HTR-8/SVneo (cell line): ENCODE data around the gene WDR33.
A peak's percentile ranks its signal among the peaks of the same experiment; 100 is the strongest.

Experiments used
- DNase-seq: peaks from one replicate; pipeline ENCODE4 v3.0.0; 2011; ENCODE audit warnings: low spot score, mixed read lengths; ENCODE audit not compliant: insufficient read length
- FAIRE-seq: peaks from 2 replicates; lab custom pipeline; 2011; peaks lifted over from hg19 to GRCh38; lab: Jason Lieb, UNC

Gene WDR33

DNA sequence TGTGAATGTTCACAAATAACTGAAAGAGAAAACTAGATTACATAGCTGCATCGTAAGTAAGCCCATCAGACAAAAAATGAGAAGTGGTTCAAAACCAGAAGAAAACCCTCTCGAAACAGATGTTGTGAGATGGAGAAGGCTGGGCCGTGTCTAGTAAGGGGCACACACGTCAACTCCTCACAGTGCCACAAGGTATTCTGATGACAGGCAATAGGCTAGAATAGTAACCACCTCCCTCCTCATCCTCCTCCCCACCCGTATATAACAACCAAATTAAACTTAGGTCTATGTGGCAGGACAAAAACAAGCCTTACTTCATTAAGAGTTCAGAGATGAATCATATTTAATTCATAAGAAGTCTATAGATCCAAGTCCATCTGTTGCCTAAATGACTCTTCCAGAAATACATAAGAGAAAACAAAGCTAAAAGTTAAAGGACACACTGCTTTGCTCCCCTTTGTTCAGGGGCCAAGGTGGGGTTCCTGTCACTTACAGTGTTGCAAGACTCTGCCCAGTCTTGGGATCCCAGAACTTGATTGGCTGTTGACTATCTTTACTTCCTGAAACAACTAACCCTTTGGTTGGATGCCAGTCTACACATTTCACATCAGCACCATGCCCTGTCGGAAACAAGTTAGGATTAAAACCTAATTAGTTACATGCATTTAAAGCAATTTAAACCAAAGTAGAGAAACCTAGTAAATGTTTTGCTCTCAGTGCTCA, 84.7 kb downstream of the WDR33 start:
- FAIRE-seq (peak; percentile 31), DNase-seq (no peak)

DNA sequence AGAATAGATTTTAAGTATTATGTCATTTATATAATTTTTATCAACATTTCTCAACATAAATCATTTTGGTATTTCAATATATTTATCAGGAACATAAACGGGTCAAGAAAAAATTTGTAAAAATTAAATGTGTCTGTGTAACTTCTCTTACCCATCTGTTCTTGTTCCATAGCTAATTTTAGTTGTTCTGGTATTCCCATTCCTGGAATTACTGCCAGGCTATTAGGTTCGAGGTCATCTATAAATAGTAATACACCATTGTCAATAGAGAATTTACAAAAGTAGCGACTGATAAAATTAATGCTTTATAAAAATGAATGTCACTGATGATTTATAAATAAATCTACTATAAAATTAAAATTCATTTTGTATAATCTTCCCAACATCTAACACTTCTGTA, 88.2 kb downstream of the WDR33 start:
- no peak for FAIRE-seq
- no peak for DNase-seq

DNA sequence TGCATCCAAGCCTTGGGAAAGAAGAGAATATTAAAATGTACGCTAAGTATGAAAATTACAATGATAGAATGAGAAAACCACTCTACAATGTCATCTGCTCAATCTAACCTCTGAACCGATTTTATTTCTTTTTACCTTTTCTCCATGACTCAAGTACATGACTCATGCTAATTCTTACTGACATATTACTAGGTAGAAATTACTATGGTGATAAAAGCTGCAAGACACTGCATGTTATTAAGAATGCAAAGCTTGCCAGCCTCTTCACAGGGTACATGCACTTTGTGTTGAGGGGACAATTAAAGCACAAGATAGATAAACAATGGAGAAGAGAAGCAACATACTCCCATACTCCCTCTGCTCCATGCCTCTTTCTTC, 89.0 kb downstream of the WDR33 start:
- FAIRE-seq = peak; percentile 33
- DNase-seq = no peak

DNA sequence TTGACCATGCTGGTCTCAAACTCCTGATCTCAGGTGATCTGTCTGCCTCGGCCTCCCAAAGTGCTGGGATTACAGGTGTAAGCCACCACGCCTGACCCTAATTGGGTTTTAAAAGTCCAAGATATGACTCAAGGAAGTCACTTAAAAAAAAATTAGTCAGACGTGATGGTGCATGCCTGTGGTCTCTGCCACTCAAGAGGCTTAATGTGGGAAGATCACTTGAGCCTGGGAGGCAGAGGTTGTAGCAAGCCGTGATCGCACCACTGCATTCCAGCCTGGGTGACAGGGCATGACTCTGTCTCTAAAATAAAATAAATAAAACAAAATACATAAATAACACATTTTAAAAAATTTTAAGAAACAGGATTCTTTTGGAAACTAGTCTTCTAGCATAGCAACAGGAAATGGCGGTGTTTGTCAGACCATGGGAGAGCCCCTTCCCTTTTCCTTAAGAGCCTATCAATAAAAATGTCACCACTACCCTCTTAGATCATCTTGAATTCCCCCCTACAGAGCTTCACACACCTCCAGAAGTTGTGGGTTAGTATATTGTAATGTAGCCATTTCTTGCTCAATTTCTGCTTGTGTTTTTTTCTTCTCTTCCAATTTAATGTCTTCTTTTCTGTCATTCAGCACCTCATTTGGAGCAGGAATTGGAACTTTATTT, 89.5 kb downstream of the WDR33 start:
- FAIRE-seq = no peak
- DNase-seq = no peak

DNA sequence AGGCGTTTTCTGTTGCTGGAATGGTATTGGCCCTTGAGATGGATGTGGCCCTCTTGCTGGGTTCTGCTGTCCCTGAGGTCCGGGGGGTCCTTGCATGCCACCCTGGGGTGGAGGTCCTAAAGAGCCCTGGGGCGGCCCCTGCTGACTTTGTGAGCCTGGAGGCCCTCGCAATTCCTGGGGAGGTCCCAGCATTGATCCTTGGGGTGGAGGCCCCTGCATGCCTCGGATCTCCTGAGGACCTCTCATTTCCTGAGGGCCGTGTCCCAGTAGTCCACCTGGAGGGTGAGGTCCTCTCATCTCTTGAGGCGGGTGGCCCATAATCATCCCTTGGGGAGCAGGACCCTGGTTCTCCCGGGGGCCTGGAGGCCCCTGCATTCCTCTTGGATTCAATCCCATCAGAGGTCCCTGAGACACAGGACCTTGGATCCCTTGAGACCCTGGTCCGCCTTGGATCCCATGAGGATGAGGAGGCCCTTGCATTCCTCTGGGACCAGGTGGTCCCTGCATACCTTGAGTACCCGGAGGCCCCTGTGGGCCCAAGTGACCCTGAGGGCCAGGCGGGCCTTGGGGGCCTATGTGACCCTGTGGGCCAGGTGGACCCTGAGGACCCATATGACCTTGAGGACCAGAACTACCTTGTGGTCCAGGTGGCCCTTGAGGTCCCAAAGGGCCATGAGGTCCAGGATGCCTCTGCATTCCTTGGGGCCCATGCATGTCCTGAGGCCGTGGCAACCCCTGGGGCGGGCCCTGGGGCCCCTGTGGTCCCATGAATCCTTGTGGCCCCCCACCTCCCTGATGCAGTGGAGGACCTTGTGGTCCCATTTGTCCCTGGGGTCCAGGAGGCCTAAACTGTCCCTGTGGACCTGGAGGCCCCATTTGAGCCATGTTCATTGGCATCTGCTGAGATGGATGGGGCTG, 91.4 kb downstream of the WDR33 start:
- no peak for FAIRE-seq
- no peak for DNase-seq

DNA sequence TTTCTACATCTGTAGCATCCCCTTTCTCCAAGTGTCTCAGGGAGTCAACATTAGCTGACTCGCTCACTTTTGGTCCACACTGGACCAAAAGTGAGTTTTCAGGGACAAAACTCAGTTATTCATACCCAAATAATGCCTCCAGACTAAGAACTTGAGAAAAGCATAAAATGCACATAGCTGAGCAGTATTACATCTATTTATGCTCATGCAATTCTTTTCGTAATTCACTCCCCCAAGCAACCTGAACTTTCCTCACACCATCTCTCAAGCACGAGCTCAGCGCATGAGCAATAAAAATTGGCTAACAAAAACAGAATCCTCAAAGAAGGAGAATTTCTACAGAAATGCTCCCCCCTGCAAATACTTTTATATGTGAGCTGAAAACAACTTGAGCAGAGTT, 92.7 kb downstream of the WDR33 start:
- DNase-seq (no peak), FAIRE-seq (no peak)

DNA sequence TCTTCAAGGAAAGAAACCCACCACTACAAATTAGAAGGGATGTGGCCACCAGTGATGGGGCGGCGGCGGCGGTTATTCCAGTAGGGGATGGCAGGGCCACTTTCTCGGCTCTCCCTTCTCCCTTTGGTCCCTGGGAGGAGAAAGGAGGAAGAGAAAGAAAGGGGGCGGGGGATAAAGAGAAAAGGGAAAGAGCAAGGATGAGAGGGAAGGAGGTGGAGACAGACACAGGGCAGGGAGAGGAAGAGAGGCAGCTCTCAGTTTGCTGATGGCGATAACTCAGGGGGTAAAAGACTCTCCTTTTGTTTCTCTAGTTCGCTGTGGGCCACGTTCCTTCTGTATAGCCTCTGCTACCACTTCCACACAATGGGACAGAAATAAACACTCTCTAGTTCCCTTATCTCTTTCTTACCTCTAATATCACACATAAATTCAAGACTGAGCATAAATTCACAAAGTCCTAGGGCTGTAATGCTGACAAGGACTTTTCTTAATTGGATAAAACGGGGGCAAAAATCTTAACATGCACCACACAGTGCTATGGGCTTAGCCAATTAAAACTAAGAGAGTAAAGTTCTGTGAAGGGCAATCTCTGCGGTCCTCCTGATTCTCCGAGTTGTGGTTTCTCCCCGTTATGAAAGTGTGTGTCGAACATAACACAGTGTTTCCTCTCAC, 95.1 kb downstream of the WDR33 start:
- FAIRE-seq = no peak
- DNase-seq = no peak

DNA sequence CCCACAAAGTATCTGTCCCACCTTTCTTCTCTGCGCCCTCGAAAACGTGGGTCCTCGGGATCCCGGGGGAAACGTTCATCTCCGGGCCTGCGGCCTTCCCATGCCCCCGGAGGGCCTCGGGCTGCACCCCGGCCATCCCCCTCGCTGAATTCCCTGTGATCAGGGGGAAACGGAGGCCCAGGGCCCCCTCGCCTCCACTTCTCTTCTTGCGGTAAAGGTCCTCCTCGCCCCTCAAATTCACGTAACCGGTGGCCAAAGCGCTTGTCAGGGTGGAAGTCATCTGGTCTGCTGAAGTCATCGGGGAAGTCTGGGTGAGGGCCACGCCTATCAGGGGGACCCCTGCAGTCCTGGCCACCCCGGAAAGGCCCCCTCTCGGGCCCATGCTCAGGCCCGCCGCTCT, 97.4 kb downstream of the WDR33 start:
- FAIRE-seq (no peak), DNase-seq (no peak)

DNA sequence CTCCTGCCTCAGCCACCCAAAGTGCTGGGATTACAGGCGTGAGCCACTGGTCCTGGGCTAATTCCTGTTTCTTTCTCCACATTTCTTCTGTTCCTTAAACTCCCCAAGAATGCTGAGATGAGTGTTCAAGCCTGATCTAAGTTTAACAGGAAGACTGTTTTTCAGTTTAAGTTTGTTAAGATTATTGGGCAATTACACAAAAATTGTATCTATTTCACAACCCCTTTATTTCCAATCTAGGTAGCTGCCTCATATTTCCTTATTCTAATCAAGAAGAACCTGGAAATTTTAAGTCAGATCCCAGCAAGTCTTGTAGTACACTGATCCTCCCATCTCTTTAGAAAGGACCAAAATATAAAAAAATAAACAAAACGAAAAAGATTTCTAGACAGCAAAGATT, 98.0 kb downstream of the WDR33 start:
- DNase-seq = no peak
- no peak for FAIRE-seq

DNA sequence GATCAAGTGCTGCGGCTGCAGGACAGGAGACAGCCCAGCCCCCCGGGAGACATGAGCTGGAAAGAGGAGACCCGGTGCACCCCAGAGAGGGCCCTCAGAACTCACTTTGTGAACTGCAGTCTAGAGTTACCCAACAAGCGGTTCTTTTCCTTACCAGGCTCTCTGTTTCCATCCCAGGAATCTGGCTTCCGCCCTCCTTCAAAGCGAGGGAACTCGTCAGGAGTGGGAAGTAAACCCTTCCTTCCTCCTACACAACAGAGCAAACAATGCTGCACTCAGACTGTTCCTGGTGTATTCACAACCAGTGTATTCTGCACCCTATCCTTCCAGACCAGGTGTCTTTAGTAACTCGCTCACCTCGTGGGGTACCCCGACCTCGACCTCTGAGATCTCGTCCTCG, 101.6 kb downstream of the WDR33 start:
- no peak for FAIRE-seq
- DNase-seq = no peak

DNA sequence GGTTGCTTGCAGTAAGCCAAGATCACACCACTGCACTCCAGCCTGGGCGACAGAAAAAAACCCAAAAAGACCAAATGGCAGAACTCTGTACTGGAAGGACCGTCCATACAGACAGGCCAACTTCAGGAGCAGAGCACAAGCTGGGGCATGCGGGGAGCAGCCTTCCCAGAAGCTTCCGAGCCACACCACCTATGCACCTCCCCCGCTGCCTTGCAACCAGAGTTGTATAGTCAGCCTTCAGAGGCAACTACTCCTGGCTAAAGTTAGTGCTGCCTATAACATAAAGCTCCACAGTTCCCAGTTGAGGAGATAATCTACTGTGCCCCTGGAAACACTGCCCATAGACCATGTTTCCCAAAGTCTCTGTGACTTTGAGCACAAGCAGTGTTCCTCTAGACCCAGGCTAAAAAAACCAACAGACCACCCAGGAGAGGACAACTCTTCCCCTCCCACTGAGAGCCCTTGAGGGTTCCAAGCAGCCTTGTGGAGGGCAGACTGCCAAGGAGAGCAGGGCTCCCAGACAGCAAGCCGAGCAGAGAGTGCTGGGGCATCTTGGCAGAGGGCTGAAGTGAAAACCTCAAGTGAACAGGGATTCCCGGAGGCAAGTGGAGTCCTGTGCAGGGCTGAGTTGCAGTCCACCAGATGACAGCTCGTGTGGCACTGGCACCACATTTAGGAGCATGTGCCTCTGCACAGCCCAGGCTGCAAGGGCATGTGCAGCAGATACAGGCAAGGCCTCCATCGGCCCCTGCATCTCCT, 102.9 kb downstream of the WDR33 start:
- DNase-seq (no peak), FAIRE-seq (no peak)

DNA sequence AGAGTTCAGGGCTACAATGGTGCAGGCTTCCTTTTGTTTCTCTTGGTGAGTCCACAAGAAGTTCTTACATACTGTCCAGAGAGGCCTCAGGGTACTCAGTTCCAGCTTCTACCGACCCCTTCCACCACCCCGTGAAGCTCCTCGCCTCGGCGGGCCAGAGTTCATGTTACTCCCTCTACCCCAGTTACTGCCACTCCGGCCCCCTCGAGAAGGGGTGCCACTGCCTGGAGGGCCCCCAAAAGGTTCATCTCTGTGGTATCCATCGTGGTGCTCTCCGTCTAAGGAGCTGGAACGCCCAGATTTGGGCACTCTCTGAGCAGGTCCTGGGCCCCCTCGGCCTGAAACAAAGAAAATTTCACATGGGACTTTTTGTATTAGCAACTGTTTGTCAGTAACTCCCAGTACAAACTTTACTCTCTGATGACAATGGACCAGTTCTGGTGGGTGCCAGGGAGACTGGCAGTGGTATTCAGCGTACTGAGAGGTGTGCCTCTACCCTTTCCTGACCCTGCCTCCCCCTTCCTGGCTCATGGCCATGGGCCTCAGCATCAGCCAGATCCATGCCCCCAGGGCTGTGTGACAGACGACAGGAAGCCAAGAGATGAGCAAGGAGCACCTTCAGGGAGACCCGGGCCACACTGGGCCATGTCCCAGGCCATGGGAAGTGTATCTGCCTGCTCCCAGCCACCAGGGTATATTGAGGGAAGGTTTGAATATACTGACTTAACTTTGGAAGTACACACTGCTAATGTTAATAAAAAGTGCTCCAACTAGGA, 104.6 kb downstream of the WDR33 start:
- DNase-seq (no peak), FAIRE-seq (no peak)

DNA sequence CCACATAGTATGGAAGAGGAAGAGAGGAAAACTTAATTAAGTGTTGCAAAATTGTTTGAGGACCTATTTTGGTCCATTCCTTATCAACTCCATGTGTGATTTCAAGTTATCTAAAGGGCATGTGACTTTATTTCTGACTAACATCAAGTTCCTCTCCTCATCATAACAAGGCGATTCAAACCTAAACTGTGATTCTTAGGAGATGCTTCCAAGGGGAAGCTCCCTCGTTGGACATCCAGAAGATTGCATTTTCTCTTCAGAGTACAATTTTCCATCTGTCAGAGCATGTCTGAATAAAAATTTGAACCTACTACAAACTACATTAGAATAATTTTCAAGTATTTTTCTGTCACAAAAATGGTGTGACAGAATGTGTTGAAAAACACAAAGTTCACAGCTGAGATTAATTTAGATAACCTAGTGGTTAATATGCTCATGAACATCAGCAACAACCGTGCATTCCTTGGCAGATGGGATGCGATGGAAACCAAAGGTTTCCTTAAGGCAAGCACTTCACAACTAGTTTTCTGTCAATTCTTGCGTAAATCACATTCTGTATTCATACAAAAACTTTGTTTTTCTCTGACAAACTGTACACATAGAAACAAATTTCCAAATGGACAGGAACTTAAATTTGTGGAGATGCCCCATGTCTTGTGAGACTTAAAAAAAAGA, 105.4 kb downstream of the WDR33 start:
- DNase-seq (no peak), FAIRE-seq (no peak)

DNA sequence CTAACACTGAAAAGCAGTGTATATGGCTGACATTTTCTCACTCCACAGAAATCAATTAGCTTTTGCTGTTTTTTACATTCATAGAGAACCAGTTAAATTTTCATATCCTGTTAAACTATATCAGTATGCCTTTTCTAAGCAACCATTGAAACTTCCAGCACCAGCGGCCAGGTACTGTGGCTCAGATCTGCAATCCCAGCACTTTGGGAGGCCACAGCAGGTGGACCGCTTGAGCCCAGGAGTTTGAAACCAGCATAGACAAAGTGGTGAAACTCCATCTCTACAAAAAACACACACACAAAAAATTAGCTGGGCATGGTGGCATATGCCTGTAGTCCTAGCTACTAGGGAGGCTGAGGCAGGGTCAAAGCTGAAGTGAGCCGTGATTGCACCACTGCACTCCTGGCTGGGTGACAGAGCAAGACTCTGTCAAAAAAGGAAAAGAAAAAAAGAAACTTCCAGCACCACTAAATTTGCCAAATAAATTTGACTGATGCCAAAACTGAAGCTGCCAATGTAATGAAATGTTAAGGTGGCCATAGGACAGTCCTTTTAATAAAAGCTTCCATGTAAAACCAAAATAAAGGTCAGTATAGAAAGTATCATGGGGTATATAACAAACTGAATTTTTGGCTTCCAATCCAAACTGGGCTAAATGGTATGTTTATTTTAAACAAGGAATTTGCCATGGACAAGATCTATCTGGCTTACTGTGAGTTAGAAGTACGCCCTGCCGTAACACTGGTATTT, 106.2 kb downstream of the WDR33 start:
- no peak for FAIRE-seq

DNA sequence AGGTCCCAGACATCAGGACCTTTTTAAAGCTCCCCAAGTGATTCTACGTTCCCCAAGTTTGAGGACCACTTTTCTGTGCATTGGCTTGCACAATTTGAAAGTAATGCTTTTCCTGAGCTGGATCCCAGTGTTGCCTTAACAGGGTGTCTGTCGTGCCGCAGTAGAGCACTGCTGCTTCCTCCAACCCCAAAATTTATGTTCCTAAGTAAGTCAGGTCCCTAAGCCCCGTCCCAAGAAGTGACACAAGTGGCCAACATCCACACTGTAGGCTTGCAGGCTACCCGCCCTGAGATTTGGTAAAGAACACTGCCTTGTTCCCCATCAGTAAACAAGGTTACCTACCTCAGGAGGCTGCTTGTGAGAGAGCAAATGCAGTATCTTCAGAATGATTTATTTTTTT, 107.7 kb downstream of the WDR33 start:
- FAIRE-seq (no peak), DNase-seq (no peak)

More for the DNA sequence above, 106.2 kb downstream of the WDR33 start:
- no peak for DNase-seq

DNA sequence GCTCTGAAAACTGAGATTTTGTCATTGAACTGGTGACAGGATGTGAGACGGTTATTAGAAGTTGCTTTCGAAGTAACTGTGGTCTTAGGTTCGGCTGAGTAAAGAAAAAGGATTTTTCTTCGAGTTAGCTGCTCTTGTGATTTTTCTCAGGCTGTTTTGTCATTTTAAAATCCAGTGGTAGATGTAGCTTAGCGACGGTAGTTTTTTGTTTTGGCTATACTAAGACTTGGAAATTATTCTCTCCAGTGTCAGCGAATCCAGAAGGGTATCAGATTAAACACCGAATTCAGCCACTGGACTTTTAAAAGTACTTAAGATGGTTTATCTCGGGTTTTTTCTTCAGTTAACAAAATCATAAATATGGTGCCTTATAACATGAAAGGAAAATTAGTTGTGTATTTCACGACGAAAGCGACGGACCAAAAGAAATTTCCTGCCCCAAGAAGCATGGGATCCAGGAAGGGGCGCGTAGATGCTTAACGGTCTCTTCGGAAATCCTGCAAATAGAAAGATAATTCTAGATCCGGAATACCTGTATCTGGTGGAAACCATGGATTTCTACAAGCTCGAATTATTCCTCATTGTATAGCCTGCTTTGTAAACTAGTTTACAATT, 108.5 kb downstream of the WDR33 start:
- DNase-seq (no peak), FAIRE-seq (no peak)

DNA sequence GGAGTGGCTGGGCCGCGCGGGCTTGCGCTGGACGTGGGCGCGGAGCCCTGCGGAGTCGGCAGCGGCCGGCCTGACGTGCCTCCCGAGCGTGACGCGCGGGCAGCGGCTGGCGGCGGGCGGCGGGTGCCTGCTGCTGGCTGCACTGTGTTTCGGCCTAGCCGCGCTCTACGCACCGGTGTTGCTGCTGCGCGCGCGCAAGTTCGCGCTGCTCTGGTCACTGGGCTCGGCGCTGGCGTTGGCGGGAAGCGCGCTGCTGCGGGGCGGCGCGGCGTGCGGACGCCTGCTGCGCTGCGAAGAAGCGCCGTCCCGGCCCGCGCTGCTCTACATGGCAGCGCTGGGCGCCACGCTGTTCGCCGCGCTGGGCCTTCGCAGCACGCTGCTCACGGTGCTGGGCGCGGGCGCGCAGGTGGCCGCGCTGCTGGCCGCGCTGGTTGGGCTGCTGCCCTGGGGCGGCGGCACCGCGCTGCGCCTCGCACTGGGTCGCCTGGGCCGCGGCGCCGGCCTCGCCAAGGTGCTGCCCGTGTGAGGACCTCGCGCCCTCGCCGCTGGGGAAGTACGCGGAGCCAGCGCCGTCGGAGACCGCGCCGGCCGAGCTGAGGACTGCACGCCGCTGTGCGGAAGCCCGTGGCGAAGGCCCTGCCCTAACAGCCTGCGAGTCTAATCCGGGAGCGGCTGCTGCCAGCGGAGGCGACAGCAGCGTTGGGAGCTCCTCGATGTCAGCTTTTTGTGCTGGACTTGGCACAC, 109.1 kb downstream of the WDR33 start:
- peak; percentile 54 for DNase-seq
- no peak for FAIRE-seq
